LNCaP clone FGC (cell line): ENCODE data around the gene OR2AT4.

ENCODE experiments used
- DNase-seq: peaks from one replicate; pipeline ENCODE4 v3.0.0-alpha.2; 2011; ENCODE audit warnings: low read depth
- H3K4me3 ChIP-seq: 2 replicates; pipeline ENCODE4 v1.5.1; 2011; ENCODE audit warnings: mild to moderate bottlenecking, low read depth, low read length, control low read depth
- TF ChIP-seq, protein P1 (sequence below): IDR thresholded peaks from 2 replicates; pipeline ENCODE4 v1.5.1; 2012; ENCODE audit warnings: mild to moderate bottlenecking; ENCODE audit not compliant: control insufficient read depth, insufficient read depth; ENCODE audit errors: extremely low read depth

The OR2AT4 gene

GRCh38 chr11:75077316-75077715, 19.4 kb downstream of the OR2AT4 start:
- TF ChIP-seq, protein P1, sequence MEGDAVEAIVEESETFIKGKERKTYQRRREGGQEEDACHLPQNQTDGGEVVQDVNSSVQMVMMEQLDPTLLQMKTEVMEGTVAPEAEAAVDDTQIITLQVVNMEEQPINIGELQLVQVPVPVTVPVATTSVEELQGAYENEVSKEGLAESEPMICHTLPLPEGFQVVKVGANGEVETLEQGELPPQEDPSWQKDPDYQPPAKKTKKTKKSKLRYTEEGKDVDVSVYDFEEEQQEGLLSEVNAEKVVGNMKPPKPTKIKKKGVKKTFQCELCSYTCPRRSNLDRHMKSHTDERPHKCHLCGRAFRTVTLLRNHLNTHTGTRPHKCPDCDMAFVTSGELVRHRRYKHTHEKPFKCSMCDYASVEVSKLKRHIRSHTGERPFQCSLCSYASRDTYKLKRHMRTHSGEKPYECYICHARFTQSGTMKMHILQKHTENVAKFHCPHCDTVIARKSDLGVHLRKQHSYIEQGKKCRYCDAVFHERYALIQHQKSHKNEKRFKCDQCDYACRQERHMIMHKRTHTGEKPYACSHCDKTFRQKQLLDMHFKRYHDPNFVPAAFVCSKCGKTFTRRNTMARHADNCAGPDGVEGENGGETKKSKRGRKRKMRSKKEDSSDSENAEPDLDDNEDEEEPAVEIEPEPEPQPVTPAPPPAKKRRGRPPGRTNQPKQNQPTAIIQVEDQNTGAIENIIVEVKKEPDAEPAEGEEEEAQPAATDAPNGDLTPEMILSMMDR = no peak
- DNase-seq = peak; percentile 11
- H3K4me3 ChIP-seq = no peak overlapping the region

- TF ChIP-seq, protein P1 = no peak
- H3K4me3 ChIP-seq = no peak overlapping the region
Observed at GRCh38 chr11:75076671-75077070, 20.0 kb downstream of the OR2AT4 start.

GRCh38 chr11:75073459-75074190, 23.1 kb downstream of the OR2AT4 start:
- no peak overlapping the region for H3K4me3 ChIP-seq
- TF ChIP-seq, protein P1 = no peak
- no peak for DNase-seq

More at GRCh38 chr11:75076671-75077070, 20.0 kb downstream of the OR2AT4 start:
- DNase-seq = no peak

GRCh38 chr11:75072582-75072981, 24.1 kb downstream of the OR2AT4 start:
- DNase-seq = no peak
- TF ChIP-seq, protein P1 = no peak
- H3K4me3 ChIP-seq = no peak overlapping the region

DNA sequence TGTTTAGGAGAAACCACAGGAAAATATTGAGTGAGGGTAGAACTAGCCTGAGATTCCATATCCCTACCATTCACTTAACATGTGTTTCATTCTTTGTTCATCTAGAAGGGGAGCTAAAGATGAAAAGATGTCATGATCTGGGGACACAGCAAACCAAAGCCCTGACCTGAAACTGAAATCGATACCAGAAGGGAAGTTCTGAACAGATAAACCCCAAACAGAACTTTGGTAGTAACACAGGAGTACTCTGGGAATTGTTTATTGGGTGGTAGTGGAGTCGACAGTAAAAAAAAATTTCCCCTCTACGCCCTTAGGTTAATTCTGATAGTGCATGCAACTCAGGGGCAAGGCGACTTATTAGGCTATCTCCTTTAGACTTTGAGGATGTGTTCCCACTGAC, 27.2 kb downstream of the OR2AT4 start:
- DNase-seq = no peak
- H3K4me3 ChIP-seq = no peak overlapping the region
- TF ChIP-seq, protein P1 = no peak

DNA sequence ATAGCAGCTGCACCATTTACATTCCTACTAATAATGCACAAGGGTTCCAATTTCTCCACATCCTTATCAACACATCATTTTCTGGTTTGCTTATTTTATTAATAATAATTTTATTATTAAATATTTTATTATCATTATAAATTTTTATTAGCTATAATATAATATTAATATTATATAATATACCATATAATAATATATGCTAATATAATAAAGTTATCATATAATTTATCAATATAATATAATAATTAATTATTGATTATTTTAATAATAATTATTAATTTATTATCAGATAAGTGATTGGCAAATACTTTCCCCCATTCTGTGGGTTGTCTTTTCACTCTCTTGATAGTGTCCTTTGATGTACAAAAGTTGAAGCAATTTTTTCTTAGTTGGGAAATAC, 27.7 kb downstream of the OR2AT4 start:
- no peak overlapping the region for H3K4me3 ChIP-seq
- DNase-seq = no peak
- TF ChIP-seq, protein P1 = no peak

GRCh38 chr11:75068559-75068958, 28.1 kb downstream of the OR2AT4 start:
- no peak for DNase-seq
- TF ChIP-seq, protein P1 = no peak
- H3K4me3 ChIP-seq = no peak overlapping the region
